KG1 (cell line): ENCODE data around the gene SH3BP2.

ENCODE experiments used
- DNase-seq: peaks from one replicate; lab custom pipeline; 2025; lab: John Stamatoyannopoulos, UW

SH3BP2 gene

GRCh38 chr4:2832981-2833670, 40.2 kb downstream of the SH3BP2 start:
- DNase-seq, result no peak

- no peak for DNase-seq
These were observed 40.8 kb downstream of the SH3BP2 start for GRCh38 chr4:2833671-2834000.

GRCh38 chr4:2834001-2834921, 41.4 kb downstream of the SH3BP2 start:
- DNase-seq, result no peak

GRCh38 chr4:2835978-2836377, 43.1 kb downstream of the SH3BP2 start:
- no peak for DNase-seq

GRCh38 chr4:2836391-2836859, 43.5 kb downstream of the SH3BP2 start:
- DNase-seq, result no peak

GRCh38 chr4:2837110-2837903, 44.4 kb downstream of the SH3BP2 start:
- DNase-seq, result no peak

GRCh38 chr4:2837904-2838496, 45.1 kb downstream of the SH3BP2 start:
- DNase-seq, result peak; percentile 78

- no peak for DNase-seq
These were observed 46.2 kb downstream of the SH3BP2 start for GRCh38 chr4:2839060-2839459.

- DNase-seq, result peak; percentile 51
These were observed 49.9 kb downstream of the SH3BP2 start for GRCh38 chr4:2842687-2843262.

GRCh38 chr4:2843263-2843940, 50.5 kb downstream of the SH3BP2 start, which contains the start of gene ADD1:
ADD1 (plus strand) TSS chr4:2843844; CDS start chr4:2875916, 32,072 bp downstream.
- peak; percentile 85 for DNase-seq

- DNase-seq, result no peak
These were observed 51.2 kb downstream of the SH3BP2 start for GRCh38 chr4:2843941-2844584.

- DNase-seq, result no peak
These were observed 53.3 kb downstream of the SH3BP2 start for GRCh38 chr4:2846172-2846571.

GRCh38 chr4:2847302-2847871, 54.5 kb downstream of the SH3BP2 start:
- no peak for DNase-seq

- no peak for DNase-seq
These were observed 55.6 kb downstream of the SH3BP2 start for GRCh38 chr4:2848449-2848848.

- DNase-seq, result no peak
These were observed 56.6 kb downstream of the SH3BP2 start for GRCh38 chr4:2849267-2850152.

GRCh38 chr4:2850966-2851798, 58.3 kb downstream of the SH3BP2 start:
- no peak for DNase-seq

- no peak for DNase-seq
These were observed 59.6 kb downstream of the SH3BP2 start for GRCh38 chr4:2852481-2852921.

- DNase-seq, result no peak
These were observed 62.7 kb downstream of the SH3BP2 start for GRCh38 chr4:2855584-2855983.
